Epidermal melanocyte (primary cell): ENCODE data around the gene ZSCAN31.

Source experiments
- DNase-seq: peaks from one replicate; pipeline ENCODE4 v3.0.0; 2011; ENCODE audit warnings: low spot score; ENCODE audit not compliant: insufficient read length

Gene ZSCAN31

DNA sequence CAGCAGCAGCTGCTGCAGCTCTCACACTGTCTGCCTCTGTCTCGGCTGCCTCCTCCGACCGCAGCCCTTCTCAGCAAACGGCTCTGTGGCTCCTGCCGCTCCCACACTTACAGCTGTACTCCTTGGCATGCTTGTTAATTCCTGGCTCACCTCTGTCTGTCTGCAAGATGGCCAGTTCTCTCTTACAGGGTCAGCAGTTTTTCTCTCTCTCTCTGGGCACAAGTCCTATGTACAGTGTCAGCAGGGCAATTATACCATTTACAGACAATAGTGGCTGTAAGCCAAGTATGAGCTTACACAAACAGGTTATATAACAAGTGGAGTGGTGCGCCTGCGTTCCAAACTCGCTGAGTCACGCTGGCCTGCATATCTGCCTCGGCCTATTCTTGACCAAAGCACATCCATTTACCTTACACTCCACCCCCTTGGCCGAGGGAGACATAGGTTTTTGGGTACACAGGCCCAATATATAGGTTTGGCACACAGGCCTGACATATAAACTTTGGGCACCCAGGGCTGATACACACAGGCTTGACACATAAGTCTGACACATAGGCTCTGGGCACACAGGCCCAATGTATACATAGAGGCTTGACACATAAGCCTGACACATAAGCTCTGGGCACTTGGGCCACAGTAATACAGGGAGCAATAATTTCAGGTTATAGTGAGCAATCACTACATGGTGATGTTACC lies 18.2 kb upstream of the ZSCAN31 start:
- no peak for DNase-seq

- no peak for DNase-seq
Observed at GRCh38 chr6:28353356-28353755, 17.4 kb upstream of the ZSCAN31 start.

GRCh38 chr6:28351493-28351925 lies 15.6 kb upstream of the ZSCAN31 start:
- no peak for DNase-seq

DNA sequence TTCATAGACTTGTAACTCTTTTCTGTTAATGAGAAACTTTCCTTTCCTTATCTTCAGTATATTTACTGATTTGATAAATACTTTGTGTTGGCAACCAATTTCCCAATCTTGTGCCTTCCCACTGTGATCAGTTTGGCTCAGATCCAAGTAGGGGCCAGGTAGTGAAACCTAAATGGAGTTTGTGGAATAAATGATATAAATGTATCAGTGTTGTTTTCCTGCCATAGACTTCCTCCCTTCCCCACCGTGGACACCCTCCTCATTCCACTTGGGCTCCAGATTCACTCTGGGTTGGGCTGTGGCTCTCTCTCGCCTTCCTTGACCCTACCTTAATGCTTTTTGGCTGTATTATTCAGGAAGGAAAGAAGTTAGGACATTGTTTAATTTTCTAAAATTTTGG lies 15.1 kb upstream of the ZSCAN31 start:
- DNase-seq, result no peak

DNA sequence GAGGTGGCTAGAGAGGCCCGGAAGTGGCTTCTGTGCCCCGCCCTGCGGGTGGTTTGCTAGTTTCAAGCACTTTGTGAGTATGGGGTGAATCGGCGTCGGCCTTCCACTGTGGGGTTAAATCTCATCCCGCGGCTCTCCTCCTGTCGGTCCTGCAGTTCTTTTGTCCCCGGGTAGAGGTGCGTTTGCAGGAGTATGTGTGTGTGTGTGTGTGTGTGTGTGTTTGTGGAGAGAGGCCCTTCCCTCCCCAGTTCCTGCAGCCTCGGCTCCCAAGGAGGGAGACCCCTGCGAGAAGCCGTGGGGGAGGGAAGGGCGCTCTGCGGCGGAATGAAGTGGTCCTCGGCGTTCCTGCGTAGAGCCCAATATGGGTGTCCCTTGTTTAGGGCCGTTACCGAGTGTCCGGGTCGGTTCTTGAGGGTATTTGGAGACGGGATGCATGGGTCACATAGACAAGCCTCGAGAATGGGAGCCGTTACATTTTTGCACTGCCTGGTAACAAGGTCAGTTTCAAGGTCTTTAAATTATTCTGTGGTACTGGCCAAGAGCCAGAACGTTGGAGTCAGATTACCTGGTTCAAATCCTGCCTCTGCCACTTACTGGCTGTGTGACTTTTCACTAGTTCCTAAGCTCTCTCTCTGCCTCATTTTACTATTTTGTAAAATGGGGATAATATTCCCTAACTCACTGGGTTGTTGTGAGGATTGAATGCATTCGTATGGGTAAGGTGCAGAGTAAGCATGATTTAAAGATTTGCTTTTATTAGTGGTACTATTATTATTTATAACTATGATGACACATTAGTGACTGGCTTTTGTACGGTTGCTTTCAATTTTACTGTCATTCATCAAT lies 14.2 kb upstream of the ZSCAN31 start, which contains the start of gene ZKSCAN3:
TSS of gene ZKSCAN3 (plus strand) at position 56 of the 846 bp plus-strand sequence. CDS start 9,640 bp downstream, outside the sequence.
- DNase-seq, result peak; percentile 72

DNA sequence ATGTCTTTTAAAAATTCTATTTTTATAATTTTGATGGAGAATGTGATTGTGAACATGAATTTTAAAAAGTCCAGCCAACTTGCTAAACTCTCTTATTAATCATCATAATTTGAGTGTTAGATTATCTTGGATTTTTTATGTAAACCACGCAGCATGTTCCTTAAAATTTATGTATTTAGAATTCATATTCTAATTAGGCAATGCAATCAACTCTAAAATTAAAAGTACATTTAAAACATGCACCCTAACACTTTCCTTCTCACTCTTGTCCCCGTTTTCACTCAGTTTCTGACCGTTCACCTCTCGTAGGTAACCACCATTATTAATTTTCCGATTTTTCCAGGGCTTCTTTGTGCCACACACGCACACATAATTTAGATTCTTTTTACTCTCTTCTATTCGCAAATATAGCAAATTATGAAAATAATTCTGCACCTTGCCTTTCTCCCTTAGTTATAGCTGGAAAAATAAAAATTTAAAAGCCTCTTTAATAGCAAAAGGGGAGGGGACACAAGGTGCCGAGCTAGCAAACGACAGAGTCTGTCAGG lies 13.5 kb upstream of the ZSCAN31 start:
- DNase-seq, result no peak

GRCh38 chr6:28347119-28347518 lies 11.2 kb upstream of the ZSCAN31 start:
- no peak for DNase-seq

GRCh38 chr6:28345201-28345600 lies 9.3 kb upstream of the ZSCAN31 start:
- DNase-seq, result no peak

DNA sequence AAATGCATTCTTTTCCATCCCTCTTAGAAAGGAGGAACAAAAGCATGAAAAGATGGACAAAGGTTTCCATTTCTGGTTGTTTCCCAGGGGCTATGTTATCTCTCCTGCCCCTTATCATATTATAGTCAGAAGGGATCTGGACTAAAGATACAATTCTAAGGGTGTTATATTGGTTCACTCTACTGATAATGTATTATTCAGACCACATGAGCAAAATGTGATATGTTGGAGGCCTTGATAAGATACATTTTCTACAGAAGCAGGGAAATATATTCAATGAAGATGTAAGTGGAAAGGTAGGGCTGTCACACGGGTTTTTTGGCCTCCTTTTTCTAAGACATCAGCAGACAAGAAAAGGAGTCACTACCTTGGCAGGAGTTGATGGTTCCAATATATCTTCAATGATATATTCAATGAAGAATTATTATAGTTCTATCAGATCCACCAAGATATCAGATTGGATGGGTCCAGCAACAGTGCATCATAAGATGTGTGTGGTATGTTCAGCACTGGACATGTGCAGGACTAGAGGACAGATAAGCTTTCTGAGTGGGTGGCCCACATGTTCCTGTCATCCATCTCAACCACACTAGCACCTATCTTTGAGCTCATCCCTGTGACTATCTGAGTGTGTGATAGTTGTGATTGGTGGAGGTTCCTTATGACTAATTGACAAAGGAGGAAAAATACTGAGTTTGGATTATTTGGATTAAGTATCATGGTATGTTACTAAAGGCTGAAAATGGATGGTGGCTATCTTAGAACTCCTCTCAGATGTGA lies 8.1 kb upstream of the ZSCAN31 start:
- no peak for DNase-seq

- no peak for DNase-seq
Observed at GRCh38 chr6:28340310-28341095, 4.6 kb upstream of the ZSCAN31 start.

GRCh38 chr6:28337121-28337520 lies 1.2 kb upstream of the ZSCAN31 start:
- DNase-seq, result no peak

GRCh38 chr6:28336284-28337120 lies 554 bp upstream of the ZSCAN31 start:
- DNase-seq, result no peak

GRCh38 chr6:28335040-28335563 lies 846 bp downstream of the ZSCAN31 start:
- no peak for DNase-seq

DNA sequence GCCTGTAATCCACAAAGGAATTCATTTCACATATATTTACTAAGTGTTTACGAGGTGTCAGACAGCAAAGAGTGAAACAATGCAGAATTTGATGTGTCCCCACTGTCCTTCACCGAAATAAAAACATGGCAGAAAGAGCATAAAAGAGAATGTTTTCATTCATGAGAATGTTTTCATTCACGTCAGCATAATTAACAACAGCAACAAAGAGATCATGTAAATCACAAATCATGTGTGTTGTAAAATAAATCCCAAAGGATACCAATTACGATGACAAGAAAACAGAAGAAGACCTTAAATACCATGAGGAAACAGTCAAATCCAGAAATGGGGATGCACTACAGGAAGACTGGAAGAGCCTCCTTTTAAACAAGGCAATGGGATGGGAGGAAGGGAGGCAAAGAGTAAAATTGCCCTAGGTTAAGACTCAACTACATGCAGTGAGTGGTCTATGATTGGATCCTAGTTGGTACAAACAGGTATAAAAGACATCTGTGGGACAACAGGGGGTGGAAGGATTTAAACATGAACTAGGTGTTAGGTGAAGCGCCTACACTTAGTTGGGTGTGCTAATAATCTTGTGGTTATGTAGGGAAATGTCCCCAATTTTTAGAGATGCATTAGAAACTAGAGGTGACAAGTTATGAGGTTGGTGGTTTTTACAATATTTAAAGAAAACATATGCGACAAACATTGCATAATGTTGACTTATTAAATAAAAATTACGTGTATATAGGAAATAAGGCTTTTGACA lies 1.5 kb downstream of the ZSCAN31 start:
- DNase-seq, result no peak

GRCh38 chr6:28333599-28334018 lies 2.3 kb downstream of the ZSCAN31 start:
- no peak for DNase-seq

GRCh38 chr6:28333047-28333446 lies 2.9 kb downstream of the ZSCAN31 start:
- DNase-seq, result no peak

GRCh38 chr6:28330041-28330440 lies 5.9 kb downstream of the ZSCAN31 start:
- no peak for DNase-seq

DNA sequence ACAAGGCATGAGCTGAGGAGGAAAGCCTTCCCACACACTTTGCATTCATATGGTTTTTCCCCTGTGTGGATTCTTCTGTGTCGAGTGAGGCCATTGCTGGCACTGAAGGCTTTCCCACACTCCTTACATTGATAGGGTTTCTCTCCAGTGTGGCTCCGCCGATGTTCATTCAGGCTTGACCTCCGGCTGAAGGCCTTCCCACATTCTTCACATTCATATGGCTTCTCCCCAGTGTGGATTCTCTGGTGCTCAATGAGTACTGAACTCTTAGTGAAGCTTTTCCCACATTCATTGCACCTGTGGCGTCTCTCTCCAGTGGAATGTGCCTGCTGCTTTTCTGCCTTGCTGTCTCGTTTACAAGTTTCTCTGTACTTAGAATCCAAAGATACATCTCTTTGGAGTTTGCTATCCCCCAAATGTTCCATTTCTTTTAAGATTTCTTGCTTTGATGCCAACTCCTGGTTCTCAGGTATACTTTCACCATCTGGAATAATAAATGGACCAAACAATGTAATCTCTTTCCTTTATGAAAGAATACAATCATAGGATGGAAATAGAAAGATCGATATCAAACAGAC lies 9.5 kb downstream of the ZSCAN31 start:
- no peak for DNase-seq
